VCaP (cell line): ENCODE measurements around the gene NOC2L.

ENCODE experiments used
- H3K27ac ChIP-seq: fragments of 450-650 bp; 2 replicates; pipeline ENCODE4 v1.5.1; 2017
- TF ChIP-seq, protein P1 (sequence below): fragments of 450-650 bp; conservative IDR thresholded peaks from 2 replicates; pipeline ENCODE4 v1.5.1; 2017; ENCODE audit warnings: mild to moderate bottlenecking, moderate library complexity

The NOC2L gene

GRCh38 chr1:959731-960362, 791 bp upstream of the NOC2L start:
- H3K27ac ChIP-seq: peak overlapping the region; percentile 79; the same call in 1 of the 2 replicates
- TF ChIP-seq, protein P1, sequence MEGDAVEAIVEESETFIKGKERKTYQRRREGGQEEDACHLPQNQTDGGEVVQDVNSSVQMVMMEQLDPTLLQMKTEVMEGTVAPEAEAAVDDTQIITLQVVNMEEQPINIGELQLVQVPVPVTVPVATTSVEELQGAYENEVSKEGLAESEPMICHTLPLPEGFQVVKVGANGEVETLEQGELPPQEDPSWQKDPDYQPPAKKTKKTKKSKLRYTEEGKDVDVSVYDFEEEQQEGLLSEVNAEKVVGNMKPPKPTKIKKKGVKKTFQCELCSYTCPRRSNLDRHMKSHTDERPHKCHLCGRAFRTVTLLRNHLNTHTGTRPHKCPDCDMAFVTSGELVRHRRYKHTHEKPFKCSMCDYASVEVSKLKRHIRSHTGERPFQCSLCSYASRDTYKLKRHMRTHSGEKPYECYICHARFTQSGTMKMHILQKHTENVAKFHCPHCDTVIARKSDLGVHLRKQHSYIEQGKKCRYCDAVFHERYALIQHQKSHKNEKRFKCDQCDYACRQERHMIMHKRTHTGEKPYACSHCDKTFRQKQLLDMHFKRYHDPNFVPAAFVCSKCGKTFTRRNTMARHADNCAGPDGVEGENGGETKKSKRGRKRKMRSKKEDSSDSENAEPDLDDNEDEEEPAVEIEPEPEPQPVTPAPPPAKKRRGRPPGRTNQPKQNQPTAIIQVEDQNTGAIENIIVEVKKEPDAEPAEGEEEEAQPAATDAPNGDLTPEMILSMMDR: no peak

- TF ChIP-seq, protein P1: no peak
Measured at GRCh38 chr1:956636-957035, 2.4 kb downstream of the NOC2L start.

GRCh38 chr1:955474-955873, 3.6 kb downstream of the NOC2L start:
- no peak overlapping the region for H3K27ac ChIP-seq
- TF ChIP-seq, protein P1: no peak

More at GRCh38 chr1:956636-957035, 2.4 kb downstream of the NOC2L start:
- no peak overlapping the region for H3K27ac ChIP-seq

GRCh38 chr1:954927-955326, 4.1 kb downstream of the NOC2L start:
- no peak overlapping the region for H3K27ac ChIP-seq
- TF ChIP-seq, protein P1: no peak

GRCh38 chr1:953524-954320, 5.3 kb downstream of the NOC2L start:
- TF ChIP-seq, protein P1: no peak
- H3K27ac ChIP-seq: no peak overlapping the region

DNA sequence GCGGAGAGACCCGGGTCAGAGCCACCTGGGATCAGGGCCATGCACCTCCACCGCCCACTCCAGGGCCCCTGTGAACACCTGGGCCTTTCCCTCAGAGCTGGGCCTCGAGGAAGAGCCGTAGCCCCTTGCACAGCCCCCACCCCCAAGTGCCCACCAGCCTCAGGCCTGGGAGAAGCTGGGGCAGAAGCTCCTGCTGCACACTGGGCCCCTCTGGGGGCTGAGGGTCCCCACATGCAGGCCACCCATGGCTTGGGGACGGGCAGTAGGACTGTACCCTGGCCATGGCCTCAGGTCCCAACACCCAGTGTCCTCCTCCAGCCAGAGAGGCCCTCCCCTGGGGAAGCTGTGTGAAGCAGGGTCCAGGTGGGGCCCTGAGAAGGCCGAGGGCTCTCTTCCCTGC, 6.5 kb downstream of the NOC2L start:
- no peak overlapping the region for H3K27ac ChIP-seq
- TF ChIP-seq, protein P1: no peak

DNA sequence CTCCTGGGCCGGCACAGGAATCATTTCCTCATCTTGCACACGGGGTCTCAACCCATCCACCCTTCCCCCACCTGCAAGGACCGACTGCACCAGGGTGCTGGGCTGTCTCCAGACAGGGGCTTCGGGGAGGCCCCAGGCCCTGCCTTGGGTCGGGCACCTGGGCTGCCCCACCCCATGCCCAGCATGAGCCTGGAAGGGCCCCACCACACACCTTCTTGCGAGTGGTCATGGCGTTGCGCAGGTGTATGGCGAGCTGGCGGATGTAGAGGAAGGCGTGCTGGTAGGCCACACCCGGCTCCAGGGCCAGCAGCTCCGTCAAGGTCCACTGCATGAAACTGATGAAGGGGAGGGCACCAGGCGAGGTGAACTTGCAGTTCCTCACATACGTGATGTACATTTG, 6.9 kb downstream of the NOC2L start:
- TF ChIP-seq, protein P1: no peak
- no peak overlapping the region for H3K27ac ChIP-seq
